IPS DF 4.7 (cell line): ENCODE results near the gene ANXA4.

ENCODE experiments used
- DNase-seq: peaks from one replicate; pipeline ENCODE4 v3.0.0-alpha.2; 2013; ENCODE audit warnings: low spot score; ENCODE audit errors: extremely low read depth

The ANXA4 gene

DNA sequence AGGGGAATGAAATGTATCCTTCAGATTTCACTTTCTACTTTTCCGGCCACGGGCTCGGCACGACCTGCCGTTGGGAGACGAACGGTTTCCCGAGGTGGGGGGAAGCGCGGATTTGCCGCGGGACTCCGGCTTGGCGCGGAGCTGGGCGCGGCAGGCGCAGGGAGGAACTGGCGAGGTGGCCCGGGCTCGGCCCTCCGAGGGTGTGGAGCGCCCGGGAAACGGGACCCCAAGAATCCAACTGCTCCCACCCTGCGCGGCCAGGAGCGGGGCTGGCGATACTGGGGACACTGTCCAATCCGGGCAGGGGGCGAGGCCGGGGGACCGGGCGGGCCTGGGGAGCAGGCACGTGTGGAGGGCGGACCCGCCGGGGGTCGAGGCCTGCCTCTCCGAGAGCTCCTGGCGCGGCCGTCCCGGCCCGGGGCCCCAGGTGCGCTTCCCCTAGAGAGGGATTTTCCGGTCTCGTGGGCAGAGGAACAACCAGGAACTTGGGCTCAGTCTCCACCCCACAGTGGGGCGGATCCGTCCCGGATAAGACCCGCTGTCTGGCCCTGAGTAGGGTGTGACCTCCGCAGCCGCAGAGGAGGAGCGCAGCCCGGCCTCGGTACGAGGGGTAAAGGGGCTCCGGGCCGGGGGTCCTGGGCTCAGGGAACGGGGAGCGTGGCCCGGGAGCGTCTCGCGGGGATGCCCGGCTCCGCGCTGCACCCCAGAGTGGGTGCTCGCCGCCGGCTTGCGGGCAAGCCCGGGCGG, at the start of gene ANXA4:
ANXA4 (plus strand) TSS at position 560 of the 747 bp plus-strand sequence. CDS start 39,432 bp downstream, outside the sequence.
- no peak for DNase-seq

DNA sequence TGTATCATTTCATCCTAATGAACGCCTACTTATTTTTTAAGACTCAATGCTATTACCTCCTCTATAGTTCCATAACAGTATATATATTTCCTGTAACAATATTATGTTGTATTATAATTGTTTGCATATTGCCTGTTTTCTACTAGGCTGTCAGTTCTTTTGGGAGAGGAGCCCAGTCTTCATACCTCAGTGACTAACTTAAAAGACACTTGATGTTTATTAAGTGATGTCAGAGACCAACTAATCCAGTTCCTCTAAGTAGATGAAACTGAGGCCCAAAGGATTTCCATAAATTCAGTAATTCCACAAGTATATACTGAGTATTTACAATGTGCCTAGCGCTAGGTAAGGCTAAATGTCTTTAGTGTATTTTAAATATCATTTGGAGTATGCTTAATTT, 49.5 kb upstream of the ANXA4 start:
- no peak for DNase-seq

DNA sequence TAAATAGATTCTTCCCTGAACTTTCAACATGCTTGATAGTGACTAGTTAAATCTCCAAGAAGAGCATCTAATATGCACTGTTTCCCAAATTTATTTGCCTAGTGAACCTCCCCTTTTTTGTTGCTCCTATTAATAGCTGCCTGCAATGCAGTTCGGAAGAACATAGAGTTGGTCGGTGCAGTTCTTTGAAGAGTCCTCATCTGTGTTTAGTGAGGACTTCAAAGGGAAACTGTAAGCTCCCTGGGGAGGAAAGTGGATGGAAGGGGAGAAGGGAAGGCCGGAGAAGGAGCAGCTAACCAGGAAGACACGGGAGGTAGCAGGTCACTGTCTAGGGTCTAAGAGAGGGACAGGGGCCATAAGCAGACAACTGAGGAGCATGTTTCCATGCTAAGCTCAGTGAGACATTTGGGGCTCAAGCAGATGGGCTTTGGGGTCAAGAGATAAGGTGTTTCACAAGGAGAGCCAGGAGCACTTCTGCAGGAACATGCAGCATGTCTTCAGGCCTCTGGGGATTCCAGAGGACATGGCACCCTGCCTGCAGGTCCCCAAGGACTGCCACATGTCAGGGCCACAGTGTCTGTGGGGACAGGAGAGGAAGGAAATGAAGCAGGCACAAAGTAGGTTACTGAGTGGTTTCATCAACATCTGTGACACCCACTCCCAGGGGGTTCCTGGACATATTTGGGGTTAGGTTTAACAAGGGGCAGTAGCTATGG, 48.7 kb upstream of the ANXA4 start:
- no peak for DNase-seq

GRCh38 chr2:69693775-69694450, 48.0 kb upstream of the ANXA4 start:
- no peak for DNase-seq

DNA sequence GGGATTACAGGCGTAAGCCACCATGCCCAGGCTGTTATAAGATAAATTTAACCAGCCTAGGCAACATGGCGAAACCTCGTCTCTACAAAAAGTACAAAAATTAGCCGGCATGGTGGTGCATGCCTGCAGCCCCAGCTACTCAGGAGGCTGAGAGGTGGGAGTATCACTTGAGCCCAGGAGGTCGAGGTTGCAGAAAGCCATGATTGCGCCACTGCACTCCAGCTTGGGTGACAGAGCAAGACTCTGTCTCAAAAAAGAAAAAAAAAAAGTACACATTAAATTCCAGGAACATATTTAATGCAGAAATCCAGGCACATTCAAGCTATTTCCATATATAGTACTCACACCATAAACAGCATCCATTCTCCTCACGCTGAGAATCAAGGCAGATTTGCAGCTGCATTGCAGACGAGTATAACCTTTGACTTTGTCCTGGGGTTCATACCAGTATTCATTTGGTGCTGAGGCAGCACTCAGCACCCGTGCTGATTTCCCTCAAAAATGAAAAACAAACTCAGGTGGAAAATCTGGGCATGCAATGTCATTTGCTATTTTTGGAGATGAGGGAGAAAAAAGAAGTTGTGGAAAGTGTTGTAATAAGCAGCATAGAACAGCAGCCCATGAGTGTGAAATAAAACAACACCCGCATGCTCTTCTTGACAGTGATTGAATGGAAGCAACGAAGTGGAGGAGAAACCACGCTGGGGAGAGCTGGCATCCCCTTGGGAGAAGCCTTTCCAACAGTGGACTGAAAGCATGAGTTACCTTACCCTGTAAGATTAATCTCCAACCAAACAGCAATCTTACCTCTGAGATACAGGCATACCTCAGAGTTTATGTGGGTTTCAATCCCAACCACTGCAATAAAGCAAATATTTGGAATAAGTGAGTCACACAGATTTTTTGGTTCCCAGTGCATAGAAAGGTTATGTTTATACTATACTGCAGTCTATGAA, 46.8 kb upstream of the ANXA4 start:
- no peak for DNase-seq

DNA sequence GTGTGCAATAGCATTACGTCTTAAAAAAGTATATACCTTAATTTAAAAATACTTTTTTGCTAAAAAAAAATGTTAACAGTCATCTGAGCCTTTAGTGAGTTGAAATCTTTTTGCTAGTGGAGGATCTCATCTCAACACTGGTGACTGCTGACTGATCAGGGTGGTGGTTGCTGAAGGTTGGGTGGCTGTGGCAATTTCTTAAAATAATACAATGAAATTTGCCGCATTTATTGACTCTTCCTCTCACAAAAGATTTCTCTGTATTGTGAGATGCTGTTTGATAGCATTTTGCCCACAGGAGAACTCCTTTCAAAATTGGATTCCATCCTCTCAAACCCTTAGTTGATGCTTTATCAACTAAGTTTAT, 46.1 kb upstream of the ANXA4 start:
- DNase-seq = no peak

DNA sequence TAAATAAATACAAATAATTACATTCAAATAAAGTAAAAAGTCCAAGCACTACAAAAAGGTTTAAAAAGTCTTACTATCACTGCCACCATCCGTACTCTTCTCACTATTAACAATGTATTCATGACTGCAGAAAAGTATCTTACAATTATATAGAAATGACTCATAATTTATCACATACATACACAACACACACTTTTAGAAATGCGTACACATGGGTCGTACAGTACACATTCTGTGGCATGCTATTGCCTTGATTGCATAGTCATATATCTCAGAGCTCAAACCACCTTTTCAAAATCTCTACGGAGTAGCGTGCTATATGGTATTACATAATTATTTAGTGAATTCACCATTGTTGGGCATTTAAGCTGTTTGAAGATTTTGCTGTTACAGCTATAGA, 41.6 kb upstream of the ANXA4 start:
- no peak for DNase-seq

GRCh38 chr2:69701100-69701945, 40.6 kb upstream of the ANXA4 start:
- DNase-seq = no peak

DNA sequence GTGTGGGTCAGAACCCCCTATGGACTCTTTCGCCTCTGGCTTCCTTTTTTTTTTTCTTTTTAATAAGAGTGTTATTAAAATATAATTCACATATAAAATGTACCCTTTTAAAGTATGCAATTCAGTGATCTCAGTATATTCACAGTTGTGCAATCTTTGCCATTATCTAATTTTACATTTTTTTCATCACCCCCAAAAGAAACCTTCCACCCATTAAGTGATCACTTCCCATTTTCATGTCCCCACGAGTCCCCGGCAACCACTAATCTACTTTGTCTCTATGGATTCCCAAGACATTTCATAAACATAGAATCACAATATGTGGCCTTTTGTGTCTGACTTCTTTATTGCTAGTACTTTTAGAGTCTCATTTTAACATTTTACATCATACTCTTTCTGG, 38.7 kb upstream of the ANXA4 start:
- no peak for DNase-seq

- DNase-seq = no peak
These were observed 37.5 kb upstream of the ANXA4 start for GRCh38 chr2:69704446-69704845.

GRCh38 chr2:69709290-69709689, 32.6 kb upstream of the ANXA4 start:
- no peak for DNase-seq

- DNase-seq = no peak
These were observed 30.0 kb upstream of the ANXA4 start for GRCh38 chr2:69711971-69712370.

DNA sequence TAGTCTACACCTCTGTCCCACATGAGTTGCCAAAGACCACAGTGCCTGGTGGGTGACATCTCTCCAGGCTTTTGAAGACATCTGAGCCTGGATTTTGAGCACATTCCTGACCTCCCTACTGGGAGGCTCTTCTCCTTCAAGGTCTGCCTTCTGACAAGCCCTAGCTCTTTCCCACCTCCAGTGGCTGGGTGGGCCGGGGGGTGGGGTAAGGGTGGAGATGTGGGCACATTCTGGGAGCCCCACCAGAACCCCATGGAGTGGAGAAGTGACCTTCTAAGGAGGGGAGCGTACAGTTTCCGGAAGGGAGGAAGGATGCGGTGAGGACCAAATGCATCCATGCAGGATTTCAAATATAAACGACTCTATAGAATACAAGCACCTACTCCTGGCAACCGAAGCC, 27.9 kb upstream of the ANXA4 start:
- no peak for DNase-seq

- DNase-seq = peak; percentile 75
These were observed 27.3 kb upstream of the ANXA4 start for GRCh38 chr2:69714539-69715220.

- no peak for DNase-seq
These were observed 26.0 kb upstream of the ANXA4 start for GRCh38 chr2:69715964-69716363.

DNA sequence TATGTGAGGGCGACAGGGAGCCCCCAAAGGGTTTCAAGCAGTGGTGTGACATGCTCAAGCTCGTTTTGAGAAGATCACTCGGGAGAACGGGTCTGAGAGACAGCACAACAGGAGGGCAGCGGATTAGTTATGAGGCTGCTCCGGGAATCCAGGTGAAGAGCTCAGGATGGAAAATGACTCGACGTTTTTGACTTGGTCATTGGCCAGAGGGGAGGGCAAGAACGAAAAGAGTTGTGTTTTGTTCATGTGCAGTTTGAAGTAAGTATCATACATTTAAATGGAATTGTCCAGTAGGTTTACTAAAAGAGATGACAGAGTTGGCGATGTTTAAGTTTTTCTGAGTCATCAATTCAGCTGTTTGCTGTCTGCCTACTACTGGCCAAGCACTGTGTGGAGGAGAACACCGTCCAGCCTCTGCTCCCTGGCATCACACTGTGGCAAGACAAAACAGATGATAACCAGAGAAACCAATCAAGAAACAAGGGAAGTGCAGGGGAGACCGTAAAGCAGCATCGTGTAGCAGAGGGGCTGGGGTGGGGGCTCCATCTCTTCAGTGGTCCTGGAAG, 25.3 kb upstream of the ANXA4 start:
- DNase-seq = no peak

DNA sequence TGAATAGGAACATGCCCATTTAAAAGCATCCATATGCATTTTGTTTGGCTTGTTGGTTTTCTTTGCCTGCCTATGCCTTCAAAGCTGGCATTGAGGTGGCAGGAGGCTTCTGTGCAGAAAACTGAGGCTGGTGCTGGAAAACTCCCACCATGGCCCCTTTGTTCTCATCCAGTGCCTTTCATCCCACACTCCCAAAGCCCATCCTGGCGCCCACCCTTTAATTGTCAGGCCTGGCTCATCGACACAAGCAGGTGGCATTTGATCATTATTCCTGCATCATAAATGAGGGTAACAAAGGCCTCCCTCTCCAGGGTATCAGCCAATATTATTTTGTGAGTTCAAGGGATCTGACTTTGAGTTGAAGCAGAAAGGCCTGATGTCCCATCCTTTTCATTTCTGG, 24.7 kb upstream of the ANXA4 start:
- DNase-seq = no peak

- peak; percentile 60 for DNase-seq
These were observed 24.1 kb upstream of the ANXA4 start for GRCh38 chr2:69717861-69718273.

DNA sequence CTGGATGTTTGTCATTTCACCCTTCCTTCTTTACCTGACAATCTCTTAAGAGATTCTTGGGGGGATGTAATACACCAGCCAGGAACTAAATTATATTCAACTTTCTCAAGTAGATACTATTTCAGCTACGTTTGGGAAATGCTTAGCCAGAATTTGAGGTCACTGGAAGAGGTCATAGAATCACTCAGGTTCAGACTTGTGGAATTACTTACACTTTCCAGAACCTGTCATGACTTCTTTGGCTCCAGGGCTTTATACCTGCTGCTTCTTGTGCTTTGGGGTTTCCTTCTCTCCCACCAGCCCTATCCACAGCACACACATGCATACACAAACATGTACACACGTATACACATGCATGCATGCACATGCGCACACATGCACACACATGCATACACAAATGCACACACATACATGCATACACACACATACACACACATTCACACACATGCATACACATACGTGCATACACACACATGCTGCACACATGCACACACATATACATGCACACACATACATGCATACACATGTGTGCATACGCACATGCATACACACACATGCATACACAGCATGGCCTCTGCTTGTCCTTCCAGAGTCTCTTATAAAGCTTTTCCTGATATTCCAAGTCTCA, 23.5 kb upstream of the ANXA4 start:
- no peak for DNase-seq
